HG02852 (cell line): ENCODE measurements around the gene NOTCH1.

Experiments
- ATAC-seq: cut with Tn5 transposase; IDR thresholded peaks from one replicate; pipeline ENCODE4 v1.9.1; 2021; ENCODE audit warnings: mild to moderate bottlenecking, moderate library complexity; ENCODE audit not compliant: unreplicated experiment

NOTCH1 gene

GRCh38 chr9:136532799-136533774 is 12.8 kb downstream of the NOTCH1 start:
- no peak for ATAC-seq

GRCh38 chr9:136531904-136532798 is 13.7 kb downstream of the NOTCH1 start:
- ATAC-seq = no peak

- ATAC-seq = no peak
Measured at GRCh38 chr9:136531186-136531903, 14.5 kb downstream of the NOTCH1 start.

- no peak for ATAC-seq
Measured at GRCh38 chr9:136530461-136531089, 15.3 kb downstream of the NOTCH1 start.

GRCh38 chr9:136529516-136530460 is 16.1 kb downstream of the NOTCH1 start:
- ATAC-seq = no peak

GRCh38 chr9:136528716-136529341 is 17.0 kb downstream of the NOTCH1 start:
- no peak for ATAC-seq

GRCh38 chr9:136527721-136528710 is 17.8 kb downstream of the NOTCH1 start:
- ATAC-seq = no peak

GRCh38 chr9:136527131-136527530 is 18.7 kb downstream of the NOTCH1 start:
- no peak for ATAC-seq

- no peak for ATAC-seq
Measured at GRCh38 chr9:136526625-136527066, 19.2 kb downstream of the NOTCH1 start.

GRCh38 chr9:136525841-136526499 is 19.9 kb downstream of the NOTCH1 start:
- no peak for ATAC-seq

GRCh38 chr9:136525207-136525606 is 20.6 kb downstream of the NOTCH1 start:
- no peak for ATAC-seq

GRCh38 chr9:136522314-136523237 is 23.3 kb downstream of the NOTCH1 start:
- no peak for ATAC-seq

GRCh38 chr9:136521537-136521936 is 24.3 kb downstream of the NOTCH1 start:
- ATAC-seq = no peak

GRCh38 chr9:136520053-136520540 is 25.8 kb downstream of the NOTCH1 start:
- no peak for ATAC-seq

GRCh38 chr9:136519263-136520052 is 26.4 kb downstream of the NOTCH1 start:
- no peak for ATAC-seq
